ENCODE data around the gene GSG1.

GSG1 gene

GRCh38 chr12:13044906-13045299, 58.6 kb downstream of the GSG1 start:
- Histone ChIP-seq H3K4me3 (replicated peaks; ENCODE audit: low read depth, low read length) (peak overlapping the region; percentile 83), H3K27me3 (replicated peaks; ENCODE audit: control insufficient read depth, insufficient read depth, low read length) (peaks cover 1% of the 10 kb centered on the region; the same call in 1 of the 2 replicates), H3K36me3 (ENCODE audit: control insufficient read depth, insufficient read depth, low read length) (no peaks in the 10 kb centered on the region)
- no peak for DNase-seq (ENCODE audit: extremely low read depth, insufficient read length)
- TF ChIP-seq CTCF (IDR thresholded peaks at IDR 0.05; ENCODE audit: insufficient read depth, low read length, poor library complexity, severe bottlenecking): no peak

DNA sequence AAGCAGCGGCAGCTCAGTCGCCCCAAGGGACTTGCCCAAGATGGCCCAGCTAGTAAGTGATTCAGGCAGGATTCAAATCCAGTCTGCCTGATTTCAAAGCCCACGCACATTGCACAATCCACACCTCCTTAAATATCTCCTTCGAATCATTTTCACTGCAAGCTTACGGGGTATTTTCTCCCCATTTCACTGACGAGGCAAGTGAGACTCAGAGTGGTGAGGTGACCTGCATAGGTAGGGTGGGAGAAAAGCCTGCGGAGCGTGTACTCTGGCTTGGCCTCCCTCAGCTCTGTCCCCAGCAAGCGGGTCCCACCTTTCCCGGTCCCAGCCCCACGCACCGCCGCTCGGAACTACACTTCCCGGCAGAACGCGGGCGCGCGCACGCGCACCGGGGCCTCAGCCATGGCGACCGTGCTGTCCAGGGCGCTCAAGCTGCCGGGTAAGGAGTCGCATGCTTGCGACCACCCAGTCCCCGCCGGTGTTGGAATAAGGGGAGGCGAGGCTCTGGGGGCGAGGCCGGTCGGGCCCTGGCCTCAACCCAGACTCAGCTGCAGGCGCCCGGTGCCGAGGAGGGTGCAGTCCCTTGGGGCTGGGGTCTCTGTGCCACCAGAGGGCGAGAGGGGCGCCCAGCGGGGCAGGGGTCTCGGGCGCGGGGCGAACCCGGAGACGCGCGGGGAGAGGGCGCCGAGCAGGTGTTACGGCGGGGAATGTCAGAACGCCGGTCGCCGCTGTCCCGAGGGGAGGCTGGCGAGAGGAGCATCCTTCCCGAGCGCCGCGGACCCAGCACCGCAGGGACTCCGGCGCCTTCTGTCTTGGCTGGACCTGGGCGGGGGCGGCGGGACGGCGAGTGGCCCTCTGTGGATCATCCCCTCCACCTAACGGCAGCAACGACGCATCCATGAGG, 59.2 kb downstream of the GSG1 start, which contains the start of gene FAM234B:
TSS of gene FAM234B (plus strand) at position 380 of the 904 bp plus-strand sequence. CDS start at position 403, 23 bp downstream.
- Histone ChIP-seq H3K4me3 (replicated peaks; ENCODE audit: low read depth, low read length) (peak within 1 kb of the TSS; percentile 83), H3K27me3 (replicated peaks; ENCODE audit: control insufficient read depth, insufficient read depth, low read length) (peaks cover 1% of the 10 kb centered on the region; the same call in 1 of the 2 replicates), H3K36me3 (ENCODE audit: control insufficient read depth, insufficient read depth, low read length) (no peaks in the 10 kb centered on the region)
- peak; percentile 20 for TF ChIP-seq CTCF (IDR thresholded peaks at IDR 0.05; ENCODE audit: insufficient read depth, low read length, poor library complexity, severe bottlenecking)
- DNase-seq (ENCODE audit: extremely low read depth, insufficient read length): peak; percentile 73

DNA sequence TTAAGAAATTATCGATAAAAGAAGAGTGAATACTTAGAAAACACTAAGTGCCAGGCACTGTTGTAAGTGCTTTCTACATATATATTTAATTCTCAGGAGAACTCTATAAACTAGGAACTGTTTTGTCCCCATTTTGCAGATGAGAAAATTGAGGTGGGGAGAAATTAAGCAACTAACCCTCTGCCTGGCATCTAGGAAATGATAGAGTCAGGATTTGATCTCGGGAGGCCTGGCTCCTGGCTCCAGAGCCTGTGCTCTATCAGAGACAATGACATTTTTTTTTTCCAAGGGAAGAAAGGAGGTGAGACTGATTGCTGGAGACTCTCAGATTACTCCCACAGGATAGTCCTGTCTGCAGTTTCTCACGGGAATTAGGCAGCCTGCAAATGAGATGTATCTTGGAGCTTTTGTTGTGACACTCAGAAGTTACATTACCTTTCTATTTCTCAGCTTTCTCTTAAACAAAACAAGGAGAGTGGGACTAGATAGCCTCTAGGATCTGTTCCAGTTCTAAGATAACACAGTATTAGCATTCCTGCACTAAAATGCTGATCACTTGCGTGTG, 60.7 kb downstream of the GSG1 start:
- no peak for DNase-seq (ENCODE audit: extremely low read depth, insufficient read length)
- no peaks in the 10 kb centered on the region for H3K36me3 ChIP-seq (ENCODE audit: control insufficient read depth, insufficient read depth, low read length)
- peaks cover 1% of the 10 kb centered on the region; the same call in 1 of the 2 replicates for H3K27me3 ChIP-seq (replicated peaks; ENCODE audit: control insufficient read depth, insufficient read depth, low read length)
- H3K4me3 ChIP-seq (replicated peaks; ENCODE audit: low read depth, low read length): no peak overlapping the region
- no peak for TF ChIP-seq CTCF (IDR thresholded peaks at IDR 0.05; ENCODE audit: insufficient read depth, low read length, poor library complexity, severe bottlenecking)

DNA sequence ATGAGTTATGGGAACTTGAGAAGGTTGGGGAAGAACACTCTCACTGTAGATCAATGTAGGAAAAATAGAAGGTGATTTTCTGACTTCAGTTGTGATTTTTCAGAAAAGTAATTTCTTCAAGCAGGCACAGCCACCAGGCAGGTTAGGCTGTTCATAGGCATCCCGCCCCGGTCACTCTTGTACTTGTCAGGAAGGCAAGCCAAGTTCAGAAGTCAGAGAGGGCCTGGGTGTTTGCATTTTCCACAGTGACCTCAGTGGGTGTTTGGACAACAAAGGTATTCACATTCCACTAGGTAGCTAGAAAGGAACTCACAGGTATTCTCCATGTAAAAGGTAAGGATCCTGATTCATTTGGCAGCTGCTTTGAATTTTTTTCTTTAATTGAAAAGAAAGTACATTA, 62.2 kb downstream of the GSG1 start:
- no peak for TF ChIP-seq CTCF (IDR thresholded peaks at IDR 0.05; ENCODE audit: insufficient read depth, low read length, poor library complexity, severe bottlenecking)

DNA sequence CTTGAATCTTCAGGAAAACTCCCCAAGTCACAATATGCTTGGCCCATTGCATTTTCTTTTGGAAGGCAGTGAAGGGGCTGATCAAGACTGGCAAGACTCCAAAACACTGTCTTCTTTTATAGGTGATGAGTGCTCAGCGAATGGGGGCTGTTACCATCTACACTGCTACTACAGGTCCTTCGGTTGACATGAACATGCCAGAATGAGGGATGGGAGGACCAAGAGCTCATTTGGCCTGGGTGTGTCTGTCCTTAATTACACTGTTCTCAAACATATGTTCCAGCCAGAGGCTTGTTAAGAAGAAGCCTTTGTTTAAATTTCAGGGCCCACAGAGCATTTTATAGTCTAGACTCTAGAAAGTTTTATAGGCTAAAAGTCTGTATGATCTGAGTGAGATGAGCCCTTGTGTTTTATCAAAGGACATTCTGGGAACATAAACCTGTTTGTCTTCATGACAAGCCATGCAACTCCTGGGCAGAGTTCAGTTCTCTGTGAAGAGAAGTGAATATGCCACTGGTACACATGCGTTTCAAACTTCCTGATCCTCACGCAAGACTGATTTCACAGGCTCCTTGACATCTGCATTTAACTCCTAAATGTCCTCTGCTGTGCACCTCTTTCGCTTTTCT, 64.0 kb downstream of the GSG1 start:
- no peak for TF ChIP-seq CTCF (IDR thresholded peaks at IDR 0.05; ENCODE audit: insufficient read depth, low read length, poor library complexity, severe bottlenecking)
- Histone ChIP-seq H3K27me3 (replicated peaks; ENCODE audit: control insufficient read depth, insufficient read depth, low read length) (peaks cover 1% of the 10 kb centered on the region; the same call in 1 of the 2 replicates), H3K4me3 (replicated peaks; ENCODE audit: low read depth, low read length) (no peak overlapping the region), H3K36me3 (ENCODE audit: control insufficient read depth, insufficient read depth, low read length) (no peaks in the 10 kb centered on the region)
- DNase-seq (ENCODE audit: extremely low read depth, insufficient read length): no peak

More for the DNA sequence above, 62.2 kb downstream of the GSG1 start:
- H3K4me3 ChIP-seq (replicated peaks; ENCODE audit: low read depth, low read length): no peak overlapping the region
- peaks cover 1% of the 10 kb centered on the region; the same call in 1 of the 2 replicates for H3K27me3 ChIP-seq (replicated peaks; ENCODE audit: control insufficient read depth, insufficient read depth, low read length)
- no peaks in the 10 kb centered on the region for H3K36me3 ChIP-seq (ENCODE audit: control insufficient read depth, insufficient read depth, low read length)
- no peak for DNase-seq (ENCODE audit: extremely low read depth, insufficient read length)

All from GM06990 (cell line).